ENCODE data around the gene BTBD9. TPM values are rescaled to one million over a fixed set of nuclear protein-coding genes. Genes with fewer than 3 reads are reported as not detected.

The BTBD9 gene
- total and polyA plus RNA-seq, 2 of the 13 experiments (the other 11 are each of a cell fraction or from before 2014, with no cell fraction given), result 1.2 to 3.0 TPM

DNA sequence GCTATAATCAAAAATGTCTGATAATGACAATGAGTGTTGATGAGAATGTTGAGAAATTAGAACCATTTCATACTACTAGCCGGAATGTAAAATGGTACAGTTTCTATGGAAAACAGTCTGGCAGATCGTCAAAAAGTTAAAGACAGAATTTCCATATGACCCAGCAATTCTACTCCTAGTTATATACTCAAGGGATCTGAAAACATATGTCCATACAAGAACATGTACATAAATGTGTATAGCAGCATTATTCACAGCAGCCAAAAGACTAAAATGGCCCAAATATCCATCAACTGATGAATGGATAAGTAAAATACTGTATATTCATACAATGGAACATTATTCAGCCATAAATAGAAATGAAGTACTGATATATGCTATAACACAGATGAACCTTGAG, 236.2 kb downstream of the BTBD9 start:
- Histone ChIP-seq H3K27ac (ENCODE audit: extremely low read length, insufficient read depth, low read length) (no peak overlapping the region), H3K79me2 (ENCODE audit: insufficient read depth, low read length) (no peaks in the 10 kb centered on the region), H3K9me3 (ENCODE audit: low read length) (no peaks in the 10 kb centered on the region), H3K27me3 (ENCODE audit: control insufficient read depth in 1 of 2, insufficient read depth in 2 of 2, low read length in 2 of 2) (no peaks in the 10 kb centered on the region), H2AFZ (ENCODE audit: low read length) (no peak overlapping the region), H4K20me1 (ENCODE audit: insufficient read depth, low read length) (no peaks in the 10 kb centered on the region), H3K4me3 (replicated peaks in 1 of 3; ENCODE audit: insufficient read depth in 1 of 3, low read depth in 2 of 3, low read length in 3 of 3) (no peak overlapping the region), H3K36me3 (replicated peaks in 1 of 2; ENCODE audit: control insufficient read depth in 1 of 2, insufficient read depth in 2 of 2, low read length in 2 of 2) (no peaks in the 10 kb centered on the region), H3K4me1 (ENCODE audit: insufficient read depth, low read length) (peaks cover 19% of the 10 kb centered on the region), H3K9ac (ENCODE audit: insufficient read depth, low read depth, low read length) (no peak overlapping the region), H3K4me2 (ENCODE audit: low read depth, low read length) (no peak overlapping the region)
- WGBS (ENCODE audit: low lambda C conversion rate), result 50% methylated on average over 2 of the region's 2 CpGs
- ChIA-PET POLR2A (no interaction called here), CTCF (ENCODE audit: low intra/inter-chr PET ratio, low total read pairs) (no interaction called here)
- intact Hi-C loops (cut with micrococcal nuclease; ENCODE audit: unreplicated experiment) (no loop called here), in situ Hi-C loops (cut with HindIII; ENCODE audit: extremely low pct_ligation_motif_present, low pct_unique_long_range_greater_than_20kb) (no loop called here)
- FAIRE-seq, result no peak
- ATAC-seq, result no peak
- BruUV-seq (replicated peaks), result no TSS peak
- DNase-seq (ENCODE audit: low spot score), result no peak
- no peak for TF ChIP-seq ZKSCAN5 (CRISPR knock-in tag; IDR thresholded peaks at IDR 0.05)
- no peak for TF ChIP-seq RFXANK (CRISPR knock-in tag; IDR thresholded peaks at IDR 0.05)
- TF ChIP-seq, protein P1, sequence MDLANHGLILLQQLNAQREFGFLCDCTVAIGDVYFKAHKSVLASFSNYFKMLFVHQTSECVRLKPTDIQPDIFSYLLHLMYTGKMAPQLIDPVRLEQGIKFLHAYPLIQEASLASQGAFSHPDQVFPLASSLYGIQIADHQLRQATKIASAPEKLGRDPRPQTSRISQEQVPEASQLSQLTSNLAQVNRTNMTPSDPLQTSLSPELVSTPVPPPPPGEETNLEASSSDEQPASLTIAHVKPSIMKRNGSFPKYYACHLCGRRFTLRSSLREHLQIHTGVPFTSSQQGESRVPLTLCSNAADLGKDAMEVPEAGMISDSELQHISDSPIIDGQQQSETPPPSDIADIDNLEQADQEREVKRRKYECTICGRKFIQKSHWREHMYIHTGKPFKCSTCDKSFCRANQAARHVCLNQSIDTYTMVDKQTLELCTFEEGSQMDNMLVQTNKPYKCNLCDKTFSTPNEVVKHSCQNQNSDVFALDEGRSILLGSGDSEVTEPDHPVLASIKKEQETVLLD (CRISPR knock-in tag; IDR thresholded peaks at IDR 0.05; ENCODE audit: low read depth), result no peak
- TF ChIP-seq ZMAT3 (CRISPR knock-in tag; conservative IDR thresholded peaks at IDR 0.05), result no peak
- TF ChIP-seq, protein P2, sequence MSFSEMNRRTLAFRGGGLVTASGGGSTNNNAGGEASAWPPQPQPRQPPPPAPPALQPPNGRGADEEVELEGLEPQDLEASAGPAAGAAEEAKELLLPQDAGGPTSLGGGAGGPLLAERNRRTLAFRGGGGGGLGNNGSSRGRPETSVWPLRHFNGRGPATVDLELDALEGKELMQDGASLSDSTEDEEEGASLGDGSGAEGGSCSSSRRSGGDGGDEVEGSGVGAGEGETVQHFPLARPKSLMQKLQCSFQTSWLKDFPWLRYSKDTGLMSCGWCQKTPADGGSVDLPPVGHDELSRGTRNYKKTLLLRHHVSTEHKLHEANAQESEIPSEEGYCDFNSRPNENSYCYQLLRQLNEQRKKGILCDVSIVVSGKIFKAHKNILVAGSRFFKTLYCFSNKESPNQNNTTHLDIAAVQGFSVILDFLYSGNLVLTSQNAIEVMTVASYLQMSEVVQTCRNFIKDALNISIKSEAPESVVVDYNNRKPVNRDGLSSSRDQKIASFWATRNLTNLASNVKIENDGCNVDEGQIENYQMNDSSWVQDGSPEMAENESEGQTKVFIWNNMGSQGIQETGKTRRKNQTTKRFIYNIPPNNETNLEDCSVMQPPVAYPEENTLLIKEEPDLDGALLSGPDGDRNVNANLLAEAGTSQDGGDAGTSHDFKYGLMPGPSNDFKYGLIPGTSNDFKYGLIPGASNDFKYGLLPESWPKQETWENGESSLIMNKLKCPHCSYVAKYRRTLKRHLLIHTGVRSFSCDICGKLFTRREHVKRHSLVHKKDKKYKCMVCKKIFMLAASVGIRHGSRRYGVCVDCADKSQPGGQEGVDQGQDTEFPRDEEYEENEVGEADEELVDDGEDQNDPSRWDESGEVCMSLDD (CRISPR knock-in tag; IDR thresholded peaks at IDR 0.05; ENCODE audit: borderline replicate concordance), result no peak
- TF ChIP-seq ZNF280D (CRISPR knock-in tag; IDR thresholded peaks at IDR 0.05), result no peak
- TF ChIP-seq NFE2L2 (IDR thresholded peaks at IDR 0.05; ENCODE audit: low read length), result no peak
- no peak for TF ChIP-seq FIP1L1 (IDR thresholded peaks at IDR 0.05; ENCODE audit: borderline replicate concordance, insufficient read depth, low read depth, low read length)
- no peak for TF ChIP-seq ZNF746 (CRISPR knock-in tag; IDR thresholded peaks at IDR 0.05)
- TF ChIP-seq, protein P3, sequence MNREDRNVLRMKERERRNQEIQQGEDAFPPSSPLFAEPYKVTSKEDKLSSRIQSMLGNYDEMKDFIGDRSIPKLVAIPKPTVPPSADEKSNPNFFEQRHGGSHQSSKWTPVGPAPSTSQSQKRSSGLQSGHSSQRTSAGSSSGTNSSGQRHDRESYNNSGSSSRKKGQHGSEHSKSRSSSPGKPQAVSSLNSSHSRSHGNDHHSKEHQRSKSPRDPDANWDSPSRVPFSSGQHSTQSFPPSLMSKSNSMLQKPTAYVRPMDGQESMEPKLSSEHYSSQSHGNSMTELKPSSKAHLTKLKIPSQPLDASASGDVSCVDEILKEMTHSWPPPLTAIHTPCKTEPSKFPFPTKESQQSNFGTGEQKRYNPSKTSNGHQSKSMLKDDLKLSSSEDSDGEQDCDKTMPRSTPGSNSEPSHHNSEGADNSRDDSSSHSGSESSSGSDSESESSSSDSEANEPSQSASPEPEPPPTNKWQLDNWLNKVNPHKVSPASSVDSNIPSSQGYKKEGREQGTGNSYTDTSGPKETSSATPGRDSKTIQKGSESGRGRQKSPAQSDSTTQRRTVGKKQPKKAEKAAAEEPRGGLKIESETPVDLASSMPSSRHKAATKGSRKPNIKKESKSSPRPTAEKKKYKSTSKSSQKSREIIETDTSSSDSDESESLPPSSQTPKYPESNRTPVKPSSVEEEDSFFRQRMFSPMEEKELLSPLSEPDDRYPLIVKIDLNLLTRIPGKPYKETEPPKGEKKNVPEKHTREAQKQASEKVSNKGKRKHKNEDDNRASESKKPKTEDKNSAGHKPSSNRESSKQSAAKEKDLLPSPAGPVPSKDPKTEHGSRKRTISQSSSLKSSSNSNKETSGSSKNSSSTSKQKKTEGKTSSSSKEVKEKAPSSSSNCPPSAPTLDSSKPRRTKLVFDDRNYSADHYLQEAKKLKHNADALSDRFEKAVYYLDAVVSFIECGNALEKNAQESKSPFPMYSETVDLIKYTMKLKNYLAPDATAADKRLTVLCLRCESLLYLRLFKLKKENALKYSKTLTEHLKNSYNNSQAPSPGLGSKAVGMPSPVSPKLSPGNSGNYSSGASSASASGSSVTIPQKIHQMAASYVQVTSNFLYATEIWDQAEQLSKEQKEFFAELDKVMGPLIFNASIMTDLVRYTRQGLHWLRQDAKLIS (CRISPR knock-in tag; IDR thresholded peaks at IDR 0.05), result no peak
- TF ChIP-seq ZC3H4 (CRISPR knock-in tag; IDR thresholded peaks at IDR 0.05; ENCODE audit: borderline replicate concordance), result no peak
- no peak for TF ChIP-seq ZNF343 (CRISPR knock-in tag; IDR thresholded peaks at IDR 0.05)
- TF ChIP-seq, protein P4, sequence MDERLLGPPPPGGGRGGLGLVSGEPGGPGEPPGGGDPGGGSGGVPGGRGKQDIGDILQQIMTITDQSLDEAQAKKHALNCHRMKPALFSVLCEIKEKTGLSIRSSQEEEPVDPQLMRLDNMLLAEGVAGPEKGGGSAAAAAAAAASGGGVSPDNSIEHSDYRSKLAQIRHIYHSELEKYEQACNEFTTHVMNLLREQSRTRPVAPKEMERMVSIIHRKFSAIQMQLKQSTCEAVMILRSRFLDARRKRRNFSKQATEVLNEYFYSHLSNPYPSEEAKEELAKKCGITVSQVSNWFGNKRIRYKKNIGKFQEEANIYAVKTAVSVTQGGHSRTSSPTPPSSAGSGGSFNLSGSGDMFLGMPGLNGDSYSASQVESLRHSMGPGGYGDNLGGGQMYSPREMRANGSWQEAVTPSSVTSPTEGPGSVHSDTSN (CRISPR knock-in tag; IDR thresholded peaks at IDR 0.05), result no peak
